K562 (cell line): ENCODE data around the gene UTP14C. TPM values are rescaled to one million over a fixed set of nuclear protein-coding genes. Genes with fewer than 3 reads are reported as not detected.

Experiments used
- HLTF ChIP-seq: fragments of 450-650 bp; IDR thresholded peaks from 2 replicates; pipeline ENCODE4 v1.6.1; 2016
- MXI1 ChIP-seq: IDR thresholded peaks from 2 replicates; pipeline ENCODE4 v1.6.1; 2011; ENCODE audit warnings: low read depth, mild to moderate bottlenecking, improper control_type of control experiment, low read length
- PRPF4 ChIP-seq: fragments of 200-400 bp; formaldehyde crosslinking; IDR thresholded peaks from one replicate; pipeline ENCODE4 v1.6.1; 2017; ENCODE audit warnings: low read length, low read depth, mild to moderate bottlenecking; ENCODE audit not compliant: insufficient read depth, poor library complexity, severe bottlenecking
- PTTG1 ChIP-seq: fragments of 450-650 bp; IDR thresholded peaks from 2 replicates; pipeline ENCODE4 v1.6.1; 2016; ENCODE audit warnings: low read depth, mild to moderate bottlenecking, missing genetic modification characterization, missing compliant biosample characterization
- TEAD2 ChIP-seq: fragments of 450-650 bp; IDR thresholded peaks from 2 replicates; pipeline ENCODE4 v1.6.1; 2016; ENCODE audit warnings: missing genetic modification characterization, control low read depth, missing compliant biosample characterization
- ZNF696 ChIP-seq: fragments of 250-450 bp; sonication (Bioruptor Pico); conservative IDR thresholded peaks from 2 replicates; pipeline ENCODE4 v1.4.0; 2020; ENCODE audit warnings: mild to moderate bottlenecking, moderate library complexity
- polyA plus RNA-seq, 8 experiments: library from polyadenylated mRNA; depleted of rRNA in 4 of 8; stranded (reverse) in 5 of 8; unstranded in 3 of 8; fragments of >200 nt; fragmentation: Nextera tagmentation in 2 of 8; fragmentation: Illumina TruSeq in 1 of 8; extraction: Ambion mirVana in 2 of 8; extraction: Trizol in 1 of 8; gene quantifications; 2 replicates each; pipeline versions ENCODE4 v1.2.1 to v1.2.3, GENCODE V29; 2011 to 2014; ENCODE audit warnings: inconsistent platforms in 1 of 8, missing spikeins in 1 of 8
- total RNA-seq, 7 experiments: library from RNA; depleted of rRNA in 6 of 7; stranded (reverse); fragments of >200 nt in 6 of 7; fragmentation: Illumina TruSeq in 2 of 7; extraction: Trizol in 2 of 7; gene quantifications; 2 replicates each; pipeline versions ENCODE4 v1.2.1 to v1.2.3, GENCODE V29; 2011 to 2021; ENCODE audit warnings: low replicate concordance in 1 of 7
- TF ChIP-seq, protein P1 (sequence below): fragments of 450-650 bp; IDR thresholded peaks from 2 replicates; pipeline ENCODE4 v1.7.0; 2016; ENCODE audit warnings: borderline replicate concordance
- TF ChIP-seq, protein P2 (sequence below): sonication (generic); formaldehyde crosslinking; IDR thresholded peaks from 2 replicates; pipeline ENCODE4 v1.8.0; 2022; ENCODE audit warnings: mild to moderate bottlenecking, missing genetic modification reagents

UTP14C gene
- total and polyA plus RNA-seq, 9 of the 15 experiments (the other 6 are each of a cell fraction or from before 2014, with no cell fraction given), result 3.4 to 10.3 (median 6.0) TPM

DNA sequence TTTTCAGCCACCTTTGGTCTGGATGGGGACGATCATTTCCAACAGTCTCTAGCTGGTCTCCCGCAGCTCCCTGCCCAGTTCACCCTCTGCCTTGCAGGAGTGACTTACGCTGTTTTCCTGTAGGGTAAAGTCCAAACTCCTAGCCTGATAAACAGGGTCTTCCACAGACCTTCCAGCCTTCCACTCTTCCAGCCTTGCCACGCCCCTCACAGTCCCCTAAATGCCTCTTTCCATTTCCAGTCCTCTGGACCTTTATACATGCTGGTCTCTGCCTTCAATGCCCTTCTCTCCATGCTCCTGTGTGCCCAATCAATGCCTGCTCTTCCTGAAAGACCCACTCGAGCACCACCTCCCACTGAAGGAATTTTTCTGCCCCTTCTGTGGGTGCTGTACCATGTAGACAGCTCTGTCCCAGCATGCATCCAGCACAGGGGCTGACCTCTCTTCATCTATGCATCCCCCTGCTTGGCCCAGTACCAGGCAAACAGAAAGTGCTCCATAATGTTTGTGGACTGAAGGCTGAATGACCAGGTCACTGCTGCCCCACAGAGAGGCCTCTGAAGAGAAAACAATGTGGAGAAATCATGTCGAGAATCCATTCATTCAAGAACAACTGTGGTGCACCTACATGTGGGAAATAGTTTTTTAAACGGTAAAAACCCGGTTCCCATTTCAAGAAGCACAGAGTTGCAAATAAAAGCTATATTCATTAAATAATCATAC is 17.8 kb upstream of the UTP14C start (continued):
- TF ChIP-seq, protein P1, sequence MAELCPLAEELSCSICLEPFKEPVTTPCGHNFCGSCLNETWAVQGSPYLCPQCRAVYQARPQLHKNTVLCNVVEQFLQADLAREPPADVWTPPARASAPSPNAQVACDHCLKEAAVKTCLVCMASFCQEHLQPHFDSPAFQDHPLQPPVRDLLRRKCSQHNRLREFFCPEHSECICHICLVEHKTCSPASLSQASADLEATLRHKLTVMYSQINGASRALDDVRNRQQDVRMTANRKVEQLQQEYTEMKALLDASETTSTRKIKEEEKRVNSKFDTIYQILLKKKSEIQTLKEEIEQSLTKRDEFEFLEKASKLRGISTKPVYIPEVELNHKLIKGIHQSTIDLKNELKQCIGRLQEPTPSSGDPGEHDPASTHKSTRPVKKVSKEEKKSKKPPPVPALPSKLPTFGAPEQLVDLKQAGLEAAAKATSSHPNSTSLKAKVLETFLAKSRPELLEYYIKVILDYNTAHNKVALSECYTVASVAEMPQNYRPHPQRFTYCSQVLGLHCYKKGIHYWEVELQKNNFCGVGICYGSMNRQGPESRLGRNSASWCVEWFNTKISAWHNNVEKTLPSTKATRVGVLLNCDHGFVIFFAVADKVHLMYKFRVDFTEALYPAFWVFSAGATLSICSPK, result no peak
- TF ChIP-seq ZNF696 (CRISPR knock-in tag) (no peak), HLTF (no peak), MXI1 (no peak), PRPF4 (no peak), PTTG1 (no peak), TEAD2 (no peak)
- TF ChIP-seq, protein P2, sequence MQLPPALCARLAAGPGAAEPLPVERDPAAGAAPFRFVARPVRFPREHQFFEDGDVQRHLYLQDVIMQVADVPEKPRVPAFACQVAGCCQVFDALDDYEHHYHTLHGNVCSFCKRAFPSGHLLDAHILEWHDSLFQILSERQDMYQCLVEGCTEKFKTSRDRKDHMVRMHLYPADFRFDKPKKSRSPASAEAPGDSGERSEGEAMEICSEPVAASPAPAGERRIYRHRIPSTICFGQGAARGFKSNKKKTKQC (CRISPR knock-in tag), result no peak
